K562 (cell line): ENCODE results near the gene CUX1. TPM values are rescaled to one million over a fixed set of nuclear protein-coding genes. Genes with fewer than 3 reads are reported as not detected.

ENCODE experiments used
- ATF4 ChIP-seq: fragments of 450-650 bp; formaldehyde crosslinking; IDR thresholded peaks from 2 replicates; pipeline ENCODE4 v1.4.0; 2022; ENCODE audit warnings: mild to moderate bottlenecking, moderate library complexity
- CBX2 ChIP-seq: fragments of 200-600 bp; sonication (generic); IDR thresholded peaks from one replicate; pipeline ENCODE4 v1.6.1; 2012; ENCODE audit warnings: mild to moderate bottlenecking, low read length, inconsistent platforms; ENCODE audit not compliant: insufficient read depth, poor library complexity, severe bottlenecking
- CREB1 ChIP-seq, 2 experiments: sonication (generic) in 1 of 2; formaldehyde crosslinking in 1 of 2; IDR thresholded peaks; 2 replicates each; pipeline versions ENCODE4 v1.6.1 to v1.8.0; 2012 to 2022; ENCODE audit warnings: inconsistent platforms in 1 of 2, mild to moderate bottlenecking in 1 of 2, missing genetic modification reagents in 1 of 2, moderate library complexity in 1 of 2
- GTF2B ChIP-seq: IDR thresholded peaks from 2 replicates; pipeline ENCODE4 v1.6.1; 2011; ENCODE audit not compliant: insufficient read length; ENCODE audit errors: extremely low read depth
- L3MBTL2 ChIP-seq: fragments of 450-650 bp; IDR thresholded peaks from 2 replicates; pipeline ENCODE4 v1.6.1; 2016; ENCODE audit warnings: mild to moderate bottlenecking, moderate library complexity
- MAFF ChIP-seq: IDR thresholded peaks from 2 replicates; pipeline ENCODE4 v1.6.1; 2012; ENCODE audit warnings: low read length, improper control_type of control experiment
- MXI1 ChIP-seq: IDR thresholded peaks from 2 replicates; pipeline ENCODE4 v1.6.1; 2011; ENCODE audit warnings: low read depth, mild to moderate bottlenecking, improper control_type of control experiment, low read length
- PHB2 ChIP-seq: fragments of 450-650 bp; IDR thresholded peaks from 2 replicates; pipeline ENCODE4 v1.6.1; 2017; ENCODE audit warnings: low read depth
- POLR3A ChIP-seq: IDR thresholded peaks from 2 replicates; pipeline ENCODE4 v1.6.1; 2011; ENCODE audit warnings: borderline replicate concordance, mild to moderate bottlenecking, moderate library complexity; ENCODE audit not compliant: insufficient read length, insufficient read depth; ENCODE audit errors: extremely low read depth
- PRDM10 ChIP-seq: fragments of 450-650 bp; IDR thresholded peaks from 2 replicates; pipeline ENCODE4 v1.6.1; 2018; ENCODE audit not compliant: partially characterized antibody
- PRMT5 ChIP-seq: sonication (generic); formaldehyde crosslinking; IDR thresholded peaks from 2 replicates; pipeline ENCODE4 v1.5.0; 2020; ENCODE audit warnings: missing genetic modification reagents
- PTTG1 ChIP-seq: fragments of 450-650 bp; IDR thresholded peaks from 2 replicates; pipeline ENCODE4 v1.6.1; 2016; ENCODE audit warnings: low read depth, mild to moderate bottlenecking, missing genetic modification characterization, missing compliant biosample characterization
- ZBTB11 ChIP-seq, 3 experiments: fragments of 200-800 bp in 1 of 3; fragments of 250-450 bp in 1 of 3; fragments of 450-650 bp in 1 of 3; sonication (Bioruptor Pico) in 1 of 3; sonication (Bioruptor generic) in 1 of 3; formaldehyde crosslinking in 1 of 3; IDR thresholded peaks; 2 replicates each; pipeline versions ENCODE4 v1.6.1 to v1.8.0; 2016 to 2022; ENCODE audit warnings: mild to moderate bottlenecking in 2 of 3, missing genetic modification characterization in 2 of 3, missing compliant biosample characterization in 1 of 3, moderate library complexity in 1 of 3
- ZC3H4 ChIP-seq: sonication (generic); formaldehyde crosslinking; IDR thresholded peaks from 2 replicates; pipeline ENCODE4 v1.9.0; 2021; ENCODE audit warnings: missing genetic modification reagents, borderline replicate concordance
- ZNF224 ChIP-seq: sonication (generic); formaldehyde crosslinking; IDR thresholded peaks from 2 replicates; pipeline ENCODE4 v1.8.0; 2022; ENCODE audit warnings: mild to moderate bottlenecking, missing genetic modification reagents
- ZNF24 ChIP-seq: fragments of 450-650 bp; IDR thresholded peaks from 2 replicates; pipeline ENCODE4 v1.6.1; 2016
- ZNF311 ChIP-seq: fragments of 250-450 bp; sonication (Bioruptor Pico); IDR thresholded peaks from 2 replicates; pipeline ENCODE4 v1.4.0; 2020; ENCODE audit warnings: mild to moderate bottlenecking, moderate library complexity
- ZNF436 ChIP-seq: fragments of 250-450, 450-650 bp; sonication (Bioruptor Pico); formaldehyde crosslinking; IDR thresholded peaks from 2 replicates; pipeline ENCODE4 v1.7.0; 2020; ENCODE audit warnings: mild to moderate bottlenecking
- ZNF57 ChIP-seq: fragments of 450-650 bp; formaldehyde crosslinking; IDR thresholded peaks from 2 replicates; pipeline ENCODE4 v1.4.0; 2020; ENCODE audit warnings: mild to moderate bottlenecking, moderate library complexity
- ZNF586 ChIP-seq: fragments of 450-650 bp; formaldehyde crosslinking; conservative IDR thresholded peaks from 2 replicates; pipeline ENCODE4 v1.4.0; 2020; ENCODE audit warnings: mild to moderate bottlenecking, moderate library complexity
- polyA plus RNA-seq, 8 experiments: library from polyadenylated mRNA; depleted of rRNA in 4 of 8; stranded (reverse) in 5 of 8; unstranded in 3 of 8; fragments of >200 nt; fragmentation: Nextera tagmentation in 2 of 8; fragmentation: Illumina TruSeq in 1 of 8; extraction: Ambion mirVana in 2 of 8; extraction: Trizol in 1 of 8; gene quantifications; 2 replicates each; pipeline versions ENCODE4 v1.2.1 to v1.2.3, GENCODE V29; 2011 to 2014; ENCODE audit warnings: inconsistent platforms in 1 of 8, missing spikeins in 1 of 8
- total RNA-seq, 7 experiments: library from RNA; depleted of rRNA in 6 of 7; stranded (reverse); fragments of >200 nt in 6 of 7; fragmentation: Illumina TruSeq in 2 of 7; extraction: Trizol in 2 of 7; gene quantifications; 2 replicates each; pipeline versions ENCODE4 v1.2.1 to v1.2.3, GENCODE V29; 2011 to 2021; ENCODE audit warnings: low replicate concordance in 1 of 7

The CUX1 gene
- total and polyA plus RNA-seq, 9 of the 15 experiments (the other 6 are each of a cell fraction or from before 2014, with no cell fraction given): 3.6 to 55.3 (median 25.2) TPM

GRCh38 chr7:102155821-102156441 lies 338.5 kb downstream of the CUX1 start (continued):
- TF ChIP-seq CREB1 (IDR thresholded peaks at IDR 0.05) (peak; percentile 13; the same call in 1 of the 2 replicates), CREB1 (CRISPR knock-in tag; IDR thresholded peaks at IDR 0.05) (no peak), PRMT5 (CRISPR knock-in tag) (no peak), MAFF (no peak), ZNF436 (CRISPR knock-in tag) (no peak), ZC3H4 (no peak), POLR3A (no peak), PRDM10 (no peak), ZNF57 (no peak), ZBTB11 (CRISPR knock-in tag; IDR thresholded peaks at IDR 0.05) (no peak), PTTG1 (tag) (no peak), CBX2 (no peak), ZNF24 (no peak), MXI1 (no peak), ZNF586 (CRISPR knock-in tag) (no peak), ATF4 (CRISPR knock-in tag) (no peak), ZNF311 (CRISPR knock-in tag) (no peak), L3MBTL2 (no peak), PHB2 (no peak), GTF2B (no peak), ZNF224 (no peak)
